Vagina (tissue), 2 donors: Measurements from ENCODE around the gene RBBP8NL. TPM values are rescaled to one million over a fixed set of nuclear protein-coding genes. Genes with fewer than 3 reads are reported as not detected.

Experiments used
- DNase-seq, 2 donors: peaks; one replicate each; pipeline ENCODE4 v3.0.0-alpha.2; 2017; ENCODE audit errors: extremely low spot score in 2 of 2
- H3K27ac ChIP-seq: fragments of 200-600 bp; sonication (generic); one replicate; pipeline ENCODE4 v1.5.1; 2019
- H3K27me3 ChIP-seq: fragments of 200-600 bp; sonication (generic); one replicate; pipeline ENCODE4 v1.5.1; 2019
- H3K36me3 ChIP-seq, 2 donors: fragments of 200-600 bp; sonication (generic); one replicate each; pipeline ENCODE4 v1.5.1; 2017 to 2019
- H3K4me1 ChIP-seq: fragments of 200-600 bp; sonication (generic); one replicate; pipeline ENCODE4 v1.5.1; 2019
- H3K4me3 ChIP-seq, 2 donors: fragments of 200-600 bp; sonication (generic); 1 replicate in 1 of 2; 2 replicates in 1 of 2; pipeline ENCODE4 v1.5.1; 2016 to 2019
- H3K9me3 ChIP-seq: fragments of 200-600 bp; sonication (generic); one replicate; pipeline ENCODE4 v1.5.1; 2019
- CTCF ChIP-seq, 3 experiments: fragments of 450-650 bp in 2 of 3; fragments of 200-600 bp in 1 of 3; sonication (generic) in 1 of 3; IDR thresholded peaks; one replicate each; pipeline ENCODE4 v1.5.1; 2017 to 2019; ENCODE audit warnings: antibody characterized with exemption in 3 of 3, mild to moderate bottlenecking in 2 of 3, moderate library complexity in 2 of 3
- POLR2A ChIP-seq, 2 donors: fragments of 450-650 bp; IDR thresholded peaks; one replicate each; pipeline ENCODE4 v1.6.1; 2017; ENCODE audit warnings: antibody characterized with exemption in 2 of 2, mild to moderate bottlenecking in 2 of 2, moderate library complexity in 2 of 2
- POLR2AphosphoS5 ChIP-seq, 2 donors: sonication (generic); formaldehyde crosslinking; IDR thresholded peaks; one replicate each; pipeline ENCODE4 v1.9.0; 2017; ENCODE audit warnings: antibody characterized with exemption in 2 of 2, mild to moderate bottlenecking in 2 of 2, low read depth in 1 of 2; ENCODE audit not compliant: insufficient read depth in 1 of 2
- intact Hi-C: fragments of 100-400 bp; cut with DNase I; formaldehyde crosslinking; loops from one replicate; pipeline ENCODE4 v1.15.1; 2023
- total RNA-seq: library from RNA; depleted of rRNA; stranded (reverse); fragments of >200 nt; gene quantifications from one replicate; pipeline ENCODE4 v1.2.3, GENCODE V29; 2016

Gene RBBP8NL
- total RNA-seq, 1 donor from 2014 or later = 1.7 TPM

- Histone ChIP-seq H3K9me3 (no peaks in the 10 kb centered on the region), H3K4me3 (no peak overlapping the region), H3K27ac (no peak overlapping the region), H3K27me3 (no peaks in the 10 kb centered on the region), H3K36me3 (peaks cover 3 to 30% of the 10 kb centered on the region in 2 donors), H3K4me1 (peaks cover 17% of the 10 kb centered on the region)
- DNase-seq = no peak
- TF ChIP-seq CTCF (IDR thresholded peaks at IDR 0.05) (no peak), POLR2AphosphoS5 (IDR thresholded peaks at IDR 0.05; ENCODE audit: insufficient read depth in 1 of 2, low read depth in 1 of 2) (no peak), POLR2A (IDR thresholded peaks at IDR 0.05) (no peak)
- intact Hi-C loops = no loop called here
Measured at GRCh38 chr20:62392077-62392418, 35.3 kb downstream of the RBBP8NL start.

- Histone ChIP-seq H3K27ac (no peak overlapping the region), H3K27me3 (no peaks in the 10 kb centered on the region), H3K9me3 (no peaks in the 10 kb centered on the region), H3K4me1 (peaks cover 18% of the 10 kb centered on the region), H3K4me3 (no peak overlapping the region), H3K36me3 (peaks cover 3 to 30% of the 10 kb centered on the region in 2 donors)
- no peak for DNase-seq
- intact Hi-C loops = no loop called here
- TF ChIP-seq POLR2AphosphoS5 (IDR thresholded peaks at IDR 0.05; ENCODE audit: insufficient read depth in 1 of 2, low read depth in 1 of 2) = no peak
- no peak for TF ChIP-seq CTCF (IDR thresholded peaks at IDR 0.05)
- TF ChIP-seq POLR2A (IDR thresholded peaks at IDR 0.05) = no peak
Measured at GRCh38 chr20:62391165-62392076, 35.9 kb downstream of the RBBP8NL start.

- no peak overlapping the region for H3K27ac ChIP-seq
- H3K36me3 ChIP-seq = peaks cover 3 to 30% of the 10 kb centered on the region in 2 donors
- no peak overlapping the region for H3K4me3 ChIP-seq
- H3K27me3 ChIP-seq = no peaks in the 10 kb centered on the region
- peaks cover 26% of the 10 kb centered on the region for H3K4me1 ChIP-seq
- intact Hi-C loops = no loop called here
- no peak for TF ChIP-seq POLR2AphosphoS5 (IDR thresholded peaks at IDR 0.05; ENCODE audit: insufficient read depth in 1 of 2, low read depth in 1 of 2)
- TF ChIP-seq CTCF (IDR thresholded peaks at IDR 0.05) = no peak
- TF ChIP-seq POLR2A (IDR thresholded peaks at IDR 0.05) = no peak
- H3K9me3 ChIP-seq = no peaks in the 10 kb centered on the region
- no peak for DNase-seq
Measured at GRCh38 chr20:62390317-62391164, 36.8 kb downstream of the RBBP8NL start.

GRCh38 chr20:62389601-62390087 is 37.7 kb downstream of the RBBP8NL start:
- Histone ChIP-seq H3K36me3 (peaks cover 3 to 30% of the 10 kb centered on the region in 2 donors), H3K27ac (no peak overlapping the region), H3K9me3 (no peaks in the 10 kb centered on the region), H3K4me1 (peaks cover 31% of the 10 kb centered on the region), H3K4me3 (no peak overlapping the region), H3K27me3 (no peaks in the 10 kb centered on the region)
- intact Hi-C loops = loop anchor here (5.0 to 10.0 kb wide), 2 partner anchors 87 to 245 kb away; partner anchors contain the start of genes ADRM1, PSMA7 and SS18L1
- DNase-seq = no peak
- no peak for TF ChIP-seq CTCF (IDR thresholded peaks at IDR 0.05)
- no peak for TF ChIP-seq POLR2AphosphoS5 (IDR thresholded peaks at IDR 0.05; ENCODE audit: insufficient read depth in 1 of 2, low read depth in 1 of 2)
- no peak for TF ChIP-seq POLR2A (IDR thresholded peaks at IDR 0.05)
